ENCODE results near the gene C14orf93. TPM values are rescaled to one million over a fixed set of nuclear protein-coding genes. Genes with fewer than 3 reads are reported as not detected.
A peak's percentile ranks its signal among the peaks of the same experiment; 100 is the strongest.

Gene C14orf93
- total RNA-seq, 4 donors from 2014 or later = 4.6 to 11.2 (median 9.9) TPM

DNA sequence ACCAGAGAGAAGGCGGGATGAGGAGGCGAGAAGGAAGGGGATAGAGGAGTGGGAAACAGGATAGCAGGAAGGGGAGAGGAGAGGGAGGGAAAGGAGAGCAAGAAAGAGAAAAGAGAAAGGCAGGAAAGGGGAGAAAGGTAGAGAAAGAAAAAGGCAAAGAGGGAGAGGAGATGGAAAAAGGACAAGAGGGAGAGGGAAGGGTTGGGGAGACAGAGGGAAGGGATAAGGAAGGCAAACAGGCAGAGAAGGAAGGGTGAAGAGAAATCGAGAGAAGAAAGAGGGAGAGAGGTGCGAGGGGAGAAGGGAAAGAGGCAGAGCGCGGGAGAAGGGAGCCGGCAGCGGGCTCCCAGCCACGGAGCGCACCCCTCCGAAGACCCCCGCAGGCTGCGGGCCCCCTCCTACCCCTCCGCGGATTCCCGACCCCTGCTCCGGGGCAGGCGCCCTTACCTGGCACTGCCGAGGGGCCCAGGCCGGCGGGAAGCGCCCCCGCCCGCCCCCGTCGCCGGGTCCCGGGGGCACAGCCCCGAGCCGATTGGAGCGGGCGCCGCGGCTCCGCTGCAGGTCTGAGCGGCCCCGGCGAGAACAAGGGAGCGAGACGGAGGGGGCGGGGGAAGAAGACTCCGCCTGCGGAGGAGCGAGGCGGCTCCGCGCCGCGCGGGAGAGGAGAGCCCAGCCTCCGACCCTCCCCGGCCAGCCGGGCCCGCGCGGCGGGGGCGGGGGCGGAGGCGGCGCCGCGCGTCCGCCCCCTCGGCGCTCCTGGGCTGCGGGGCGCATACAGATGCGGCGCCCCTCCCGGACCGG lies 47.2 kb upstream of the C14orf93 start, which contains the start of gene CDH24:
Gene CDH24, minus strand, starts transcription at position 565 of the 801 bp plus-strand sequence. CDS start 1,787 bp downstream, outside the sequence.
- Histone ChIP-seq H3K4me3 (peak within 1 kb of the TSS; percentile 61 to 81 (median 76)), H3K27ac (replicated peaks in 1 of 4) (peak within 1 kb of the TSS; percentile 73 to 83 (median 81)), H3K27me3 (no peaks in the 10 kb centered on the region), H3K9me3 (no peaks in the 10 kb centered on the region), H3K36me3 (peaks cover 28 to 40% (median 37%) of the 10 kb centered on the region in 4 donors), H3K4me1 (peaks cover 18 to 43% (median 36%) of the 10 kb centered on the region in 4 donors)
- intact Hi-C loops (cut with DNase I) = no loop called here
- TF ChIP-seq POLR2A (IDR thresholded peaks at IDR 0.05; ENCODE audit: low read depth) (no peak), EP300 (IDR thresholded peaks at IDR 0.05) (no peak), POLR2AphosphoS5 (IDR thresholded peaks at IDR 0.05) (peak in 1 of 2 donors; percentile 20)
- TF ChIP-seq, protein P1, sequence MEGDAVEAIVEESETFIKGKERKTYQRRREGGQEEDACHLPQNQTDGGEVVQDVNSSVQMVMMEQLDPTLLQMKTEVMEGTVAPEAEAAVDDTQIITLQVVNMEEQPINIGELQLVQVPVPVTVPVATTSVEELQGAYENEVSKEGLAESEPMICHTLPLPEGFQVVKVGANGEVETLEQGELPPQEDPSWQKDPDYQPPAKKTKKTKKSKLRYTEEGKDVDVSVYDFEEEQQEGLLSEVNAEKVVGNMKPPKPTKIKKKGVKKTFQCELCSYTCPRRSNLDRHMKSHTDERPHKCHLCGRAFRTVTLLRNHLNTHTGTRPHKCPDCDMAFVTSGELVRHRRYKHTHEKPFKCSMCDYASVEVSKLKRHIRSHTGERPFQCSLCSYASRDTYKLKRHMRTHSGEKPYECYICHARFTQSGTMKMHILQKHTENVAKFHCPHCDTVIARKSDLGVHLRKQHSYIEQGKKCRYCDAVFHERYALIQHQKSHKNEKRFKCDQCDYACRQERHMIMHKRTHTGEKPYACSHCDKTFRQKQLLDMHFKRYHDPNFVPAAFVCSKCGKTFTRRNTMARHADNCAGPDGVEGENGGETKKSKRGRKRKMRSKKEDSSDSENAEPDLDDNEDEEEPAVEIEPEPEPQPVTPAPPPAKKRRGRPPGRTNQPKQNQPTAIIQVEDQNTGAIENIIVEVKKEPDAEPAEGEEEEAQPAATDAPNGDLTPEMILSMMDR (IDR thresholded peaks at IDR 0.05) = no peak
- DNase-seq (ENCODE audit: extremely low spot score) = no peak
- WGBS = 7% methylated on average over 16 of the region's 73 CpGs

DNA sequence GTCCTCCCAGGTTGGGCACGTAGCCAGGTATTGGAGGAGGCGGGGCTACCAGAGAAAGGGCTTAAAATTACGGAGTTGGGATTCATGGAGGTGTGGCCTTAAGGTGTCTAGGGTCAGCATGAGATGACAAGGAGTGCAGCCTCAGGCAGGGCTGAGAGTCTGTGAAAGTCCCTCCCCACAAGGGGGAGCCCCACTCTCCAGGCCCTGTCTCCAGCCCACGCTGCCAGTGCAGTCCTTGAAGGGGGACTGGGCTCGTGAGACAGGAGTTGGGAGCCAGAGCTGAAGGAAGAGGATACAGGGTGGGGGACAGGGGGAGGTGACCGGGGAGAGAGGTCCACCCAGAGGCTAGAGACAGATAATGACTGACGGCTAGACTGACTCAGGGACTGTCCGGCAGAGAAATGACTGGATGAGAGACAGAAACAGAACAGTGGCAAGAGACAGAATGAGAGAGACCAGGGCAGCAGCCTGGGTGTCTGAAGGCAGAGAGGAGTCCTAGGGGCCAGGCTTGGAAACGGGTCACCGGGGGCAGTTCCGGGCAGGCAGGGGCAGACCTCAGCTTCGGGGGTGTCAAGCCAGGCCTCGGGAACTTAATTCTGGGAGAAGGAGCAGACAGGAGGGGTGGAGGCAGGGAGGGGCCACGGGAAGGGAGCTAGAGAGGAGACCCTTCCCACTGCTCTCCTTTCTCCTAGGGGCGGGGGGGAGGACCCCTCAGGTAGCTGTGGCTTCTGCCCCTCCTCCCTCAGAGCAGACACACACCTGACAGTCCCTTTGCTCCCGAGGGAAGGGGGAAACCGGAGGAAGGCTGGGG lies 46.4 kb upstream of the C14orf93 start:
- intact Hi-C loops (cut with DNase I) = no loop called here
- peak overlapping the region in 3 of 4 donors; percentile 8 to 82 (median 39) for H3K27ac ChIP-seq (replicated peaks in 1 of 4)
- peaks cover 12 to 35% (median 27%) of the 10 kb centered on the region in 4 donors for H3K4me1 ChIP-seq
- H3K36me3 ChIP-seq = peaks cover 26 to 32% (median 29%) of the 10 kb centered on the region in 4 donors
- H3K4me3 ChIP-seq = peak overlapping the region; percentile 61 to 81 (median 76)
- no peaks in the 10 kb centered on the region for H3K9me3 ChIP-seq
- TF ChIP-seq POLR2A (IDR thresholded peaks at IDR 0.05; ENCODE audit: low read depth) = no peak
- TF ChIP-seq, protein P1 (IDR thresholded peaks at IDR 0.05) = peak; percentile 56 to 78 (median 59)
- peak in 1 of 2 donors; percentile 28 for TF ChIP-seq POLR2AphosphoS5 (IDR thresholded peaks at IDR 0.05)
- WGBS = 12% methylated on average over 17 of the region's 17 CpGs
- no peak for DNase-seq (ENCODE audit: extremely low spot score)
- no peaks in the 10 kb centered on the region for H3K27me3 ChIP-seq

DNA sequence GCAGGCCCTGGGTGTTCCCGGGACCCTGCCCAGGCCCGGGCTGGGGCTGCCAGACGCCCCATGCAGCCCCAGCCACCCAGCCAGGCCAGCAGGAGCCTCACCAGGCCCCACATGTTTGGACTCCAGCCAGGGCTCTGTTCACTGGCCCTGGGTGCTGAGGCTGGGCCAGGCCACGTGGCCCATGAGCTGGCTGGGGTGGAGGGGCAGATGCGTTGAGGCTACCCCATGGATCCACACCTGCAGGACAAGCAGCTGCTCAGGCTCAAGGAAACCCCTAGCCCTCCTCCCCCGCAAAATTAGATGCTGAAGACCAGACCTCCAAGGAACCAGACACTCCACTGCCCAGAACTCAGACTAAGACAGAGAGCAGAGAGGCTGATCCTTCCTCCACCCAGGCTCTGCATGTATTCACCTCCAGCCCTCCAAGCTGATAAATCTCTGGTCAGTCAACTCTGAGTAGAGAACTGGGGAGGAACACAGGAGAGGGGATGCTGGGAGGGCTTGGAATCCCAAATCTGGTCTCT lies 45.7 kb upstream of the C14orf93 start:
- no peak for TF ChIP-seq EP300 (IDR thresholded peaks at IDR 0.05)
- TF ChIP-seq POLR2A (IDR thresholded peaks at IDR 0.05; ENCODE audit: low read depth) = no peak
- TF ChIP-seq POLR2AphosphoS5 (IDR thresholded peaks at IDR 0.05) = no peak
- TF ChIP-seq, protein P1 (IDR thresholded peaks at IDR 0.05) = no peak
- peak overlapping the region in 1 of 4 donors; percentile 82 for H3K27ac ChIP-seq (replicated peaks in 1 of 4)
- no peaks in the 10 kb centered on the region for H3K9me3 ChIP-seq
- no peak for DNase-seq (ENCODE audit: extremely low spot score)
- H3K4me1 ChIP-seq = peaks cover 11 to 31% (median 25%) of the 10 kb centered on the region in 4 donors
- H3K27me3 ChIP-seq = no peaks in the 10 kb centered on the region
- peaks cover 19 to 25% (median 22%) of the 10 kb centered on the region in 4 donors for H3K36me3 ChIP-seq
- intact Hi-C loops (cut with DNase I) = no loop called here
- H3K4me3 ChIP-seq = no peak overlapping the region
- WGBS = 100% methylated on average over 1 of the region's 6 CpGs

DNA sequence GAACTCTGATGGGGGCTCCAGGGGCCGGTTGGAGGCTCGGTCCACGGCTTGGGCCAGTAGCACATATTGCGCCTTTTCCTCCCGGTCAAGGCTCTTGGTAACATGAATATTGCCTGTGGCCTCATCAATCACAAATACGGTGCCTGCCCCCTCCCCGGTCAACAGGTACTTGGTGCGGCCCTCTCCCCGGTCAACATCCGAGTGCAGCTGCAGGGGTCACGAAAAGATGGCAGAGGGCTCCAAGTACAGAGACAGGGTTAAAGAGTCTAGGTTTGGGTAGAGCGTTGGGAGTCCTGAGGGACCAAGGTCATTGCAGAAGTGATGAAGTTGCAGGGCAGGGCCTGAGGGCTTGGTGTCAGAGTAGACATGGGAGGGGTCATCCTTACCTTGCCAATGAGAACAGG lies 45.2 kb upstream of the C14orf93 start:
- no peak for TF ChIP-seq EP300 (IDR thresholded peaks at IDR 0.05)
- TF ChIP-seq, protein P1 (IDR thresholded peaks at IDR 0.05) = no peak
- TF ChIP-seq POLR2A (IDR thresholded peaks at IDR 0.05; ENCODE audit: low read depth) = no peak
- TF ChIP-seq POLR2AphosphoS5 (IDR thresholded peaks at IDR 0.05) = no peak
- peaks cover 14 to 20% (median 17%) of the 10 kb centered on the region in 4 donors for H3K36me3 ChIP-seq
- H3K27me3 ChIP-seq = no peaks in the 10 kb centered on the region
- peaks cover 11 to 31% (median 25%) of the 10 kb centered on the region in 4 donors for H3K4me1 ChIP-seq
- WGBS = 100% methylated on average over 10 of the region's 12 CpGs
- no peak for DNase-seq (ENCODE audit: extremely low spot score)
- H3K9me3 ChIP-seq = no peaks in the 10 kb centered on the region
- intact Hi-C loops (cut with DNase I) = no loop called here
- H3K4me3 ChIP-seq = no peak overlapping the region
- H3K27ac ChIP-seq (replicated peaks in 1 of 4) = no peak overlapping the region

Data from esophagus muscularis mucosa (tissue), 4 donors.